CD8-positive, alpha-beta memory T cell (primary cell): ENCODE results near the gene PPAT. TPM values are rescaled to one million over a fixed set of nuclear protein-coding genes. Genes with fewer than 3 reads are reported as not detected.
A peak's percentile ranks its signal among the peaks of the same experiment; 100 is the strongest.
"Not testable (repeated sequence)": the region's sequence is repeated elsewhere in the genome, so short reads cannot be mapped to it uniquely, and the experiment has no call there.

ENCODE experiments used
- CTCF ChIA-PET: fragments of 350-600 bp; sonication (Branson Sonifier 250); formaldehyde crosslinking; loops from one replicate; lab custom pipeline; 2021; ENCODE audit warnings: antibody characterized with exemption; lab: Charles Lee
- POLR2A ChIA-PET: fragments of 350-600 bp; sonication (Branson Sonifier 250); formaldehyde crosslinking; loops from one replicate; lab custom pipeline; 2021; ENCODE audit warnings: antibody characterized with exemption; lab: Charles Lee
- DNase-seq, 5 donors: peaks; one replicate each; pipeline versions ENCODE4 v3.0.0 to v3.0.0-alpha.2; 2020 to 2022; ENCODE audit warnings: mixed read lengths in 1 of 5
- H3K27ac ChIP-seq: one replicate; pipeline ENCODE4 v1.7.0; 2013; ENCODE audit warnings: low read depth, mild to moderate bottlenecking, low read length, moderate library complexity
- H3K27me3 ChIP-seq: 2 replicates; pipeline ENCODE4 v1.7.0; 2013; ENCODE audit warnings: low read length, mild to moderate bottlenecking; ENCODE audit not compliant: insufficient read depth, poor library complexity, severe bottlenecking
- H3K36me3 ChIP-seq: 2 replicates; pipeline ENCODE4 v1.7.0; 2013; ENCODE audit warnings: mild to moderate bottlenecking, low read length, moderate library complexity; ENCODE audit not compliant: insufficient read depth
- H3K4me1 ChIP-seq: 2 replicates; pipeline ENCODE4 v1.7.0; 2013; ENCODE audit warnings: mild to moderate bottlenecking, low read length, moderate library complexity; ENCODE audit not compliant: insufficient read depth
- H3K4me3 ChIP-seq: 2 replicates; pipeline ENCODE4 v1.7.0; 2013; ENCODE audit warnings: mild to moderate bottlenecking, low read length
- H3K9me3 ChIP-seq: 2 replicates; pipeline ENCODE4 v1.7.0; 2013; ENCODE audit warnings: mild to moderate bottlenecking, low read length
- H3K27ac Mint-ChIP-seq, 8 donors: one replicate each; pipeline ENCODE4 v1.8.0; 2020 to 2021; ENCODE audit warnings: mixed read lengths in 8 of 8, mild to moderate bottlenecking in 6 of 8, inconsistent platforms in 3 of 8, moderate library complexity in 3 of 8
- H3K27me3 Mint-ChIP-seq, 2 donors: one replicate each; pipeline ENCODE4 v1.8.0; 2020 to 2021; ENCODE audit warnings: mixed read lengths in 2 of 2, mild to moderate bottlenecking in 1 of 2, moderate library complexity in 1 of 2
- H3K36me3 Mint-ChIP-seq, 3 donors: one replicate each; pipeline ENCODE4 v1.8.0; 2020 to 2021; ENCODE audit warnings: mixed read lengths in 3 of 3, inconsistent platforms in 1 of 3, mild to moderate bottlenecking in 1 of 3
- H3K4me1 Mint-ChIP-seq, 3 donors: one replicate each; pipeline ENCODE4 v1.8.0; 2020 to 2021; ENCODE audit warnings: mixed read lengths in 3 of 3, inconsistent platforms in 1 of 3, mild to moderate bottlenecking in 1 of 3
- H3K4me3 Mint-ChIP-seq, 7 donors: one replicate each; pipeline ENCODE4 v1.8.0; 2020 to 2021; ENCODE audit warnings: mixed read lengths in 7 of 7, mild to moderate bottlenecking in 6 of 7, moderate library complexity in 4 of 7, inconsistent platforms in 2 of 7
- H3K9me3 Mint-ChIP-seq, 5 donors: one replicate each; pipeline ENCODE4 v1.8.0; 2020 to 2022; ENCODE audit warnings: mixed read lengths in 5 of 5, mild to moderate bottlenecking in 3 of 5, moderate library complexity in 2 of 5, inconsistent platforms in 1 of 5
- polyA plus RNA-seq: library from polyadenylated mRNA; unstranded; fragments of 300-500 nt; fragmentation: Illumina TruSeq; gene quantifications from one replicate; pipeline ENCODE4 v1.2.3, GENCODE V29; 2021
- total RNA-seq, 2 experiments: library from RNA; stranded (reverse); gene quantifications; one replicate each; pipeline ENCODE4 v1.2.3, GENCODE V29; 2021

Gene PPAT
- total and polyA plus RNA-seq, 3 experiments from 2014 or later, result 14.0 to 63.1 (median 58.5) TPM

DNA sequence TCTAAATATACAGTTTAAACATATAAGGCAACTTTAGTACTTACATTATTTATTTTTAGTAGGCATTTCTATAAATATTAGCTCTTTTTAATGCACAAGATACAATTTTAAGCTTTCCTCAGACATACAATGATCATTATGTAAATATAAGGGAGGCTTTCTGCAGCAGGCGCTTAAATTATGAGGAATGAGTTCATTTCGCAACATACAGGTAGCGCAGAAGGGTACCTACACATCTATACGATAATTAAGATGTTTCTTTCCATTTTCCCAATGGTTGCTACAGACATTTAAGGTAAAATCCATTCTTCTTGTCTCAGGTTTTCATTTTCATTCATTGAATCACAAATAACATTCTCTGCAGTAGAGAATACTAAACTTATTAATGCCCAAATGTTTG, 49.3 kb downstream of the PPAT start:
- Mint-ChIP-seq H3K9me3 (no peaks in the 10 kb centered on the region), H3K27me3 (no peaks in the 10 kb centered on the region), H3K4me1 (peaks cover 39 to 50% (median 43%) of the 10 kb centered on the region in 3 donors), H3K36me3 (peaks cover 0 to 17% (median 1%) of the 10 kb centered on the region in 3 donors), H3K27ac (peak overlapping the region in 7 of 8 donors; percentile 37 to 98 (median 68)), H3K4me3 (peak overlapping the region; percentile 47 to 96 (median 90))
- Histone ChIP-seq H3K27me3 (no peaks in the 10 kb centered on the region), H3K36me3 (no peaks in the 10 kb centered on the region), H3K27ac (peak overlapping the region; percentile 97), H3K9me3 (no peaks in the 10 kb centered on the region), H3K4me3 (no peak overlapping the region), H3K4me1 (peaks cover 24% of the 10 kb centered on the region)
- DNase-seq, result no peak
- ChIA-PET CTCF (interaction anchor here (1.2 to 1.8 kb wide), 4 partner anchors 38 to 521 kb away, joined by 4 to 9 read pairs (median 4); partner anchors contain the start of genes PAICS and PPAT), POLR2A (interaction anchor here (1.8 to 1.9 kb wide), 2 partner anchors 50 to 592 kb away, joined by 16 to 57 read pairs; partner anchors contain the start of genes NOA1, PAICS, POLR2B and PPAT)

DNA sequence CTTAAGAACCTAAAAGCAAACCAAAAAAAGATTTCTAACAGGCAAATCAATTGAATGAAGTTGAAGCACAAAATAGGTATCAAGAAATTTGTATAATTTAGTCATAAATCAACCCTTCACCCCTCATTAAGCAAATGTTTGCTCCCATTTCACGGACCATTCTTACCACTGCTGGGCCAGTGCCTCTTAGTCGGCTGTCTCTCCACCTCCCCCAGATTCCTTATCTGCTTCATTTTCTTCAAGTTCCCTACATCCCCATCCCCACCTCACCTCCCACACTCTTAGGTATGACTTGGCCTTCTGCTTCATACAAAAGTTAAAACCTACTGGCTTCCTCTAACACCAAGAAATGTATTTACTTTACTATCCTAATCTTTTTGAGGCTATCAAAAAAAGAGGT, 60.0 kb downstream of the PPAT start:
- DNase-seq, result no peak
- Mint-ChIP-seq H3K27ac (peak overlapping the region in 1 of 8 donors; percentile 36), H3K9me3 (no peaks in the 10 kb centered on the region), H3K27me3 (no peaks in the 10 kb centered on the region), H3K4me3 (no peak overlapping the region), H3K4me1 (peaks cover 4 to 14% (median 4%) of the 10 kb centered on the region in 3 donors), H3K36me3 (peaks cover 7 to 58% (median 15%) of the 10 kb centered on the region in 3 donors)
- H3K27me3 ChIP-seq, result no peaks in the 10 kb centered on the region
- H3K27ac ChIP-seq, result no peak overlapping the region
- H3K4me1 ChIP-seq, result no peaks in the 10 kb centered on the region
- CTCF ChIA-PET, result interaction anchor here (0.8 kb wide), 1 partner anchor 14 kb away, joined by 3 read pairs; no protein-coding TSS in a partner anchor
- H3K9me3 ChIP-seq, result no peaks in the 10 kb centered on the region
- H3K4me3 ChIP-seq, result no peak overlapping the region
- POLR2A ChIA-PET, result no interaction called here
- H3K36me3 ChIP-seq, result no peaks in the 10 kb centered on the region

DNA sequence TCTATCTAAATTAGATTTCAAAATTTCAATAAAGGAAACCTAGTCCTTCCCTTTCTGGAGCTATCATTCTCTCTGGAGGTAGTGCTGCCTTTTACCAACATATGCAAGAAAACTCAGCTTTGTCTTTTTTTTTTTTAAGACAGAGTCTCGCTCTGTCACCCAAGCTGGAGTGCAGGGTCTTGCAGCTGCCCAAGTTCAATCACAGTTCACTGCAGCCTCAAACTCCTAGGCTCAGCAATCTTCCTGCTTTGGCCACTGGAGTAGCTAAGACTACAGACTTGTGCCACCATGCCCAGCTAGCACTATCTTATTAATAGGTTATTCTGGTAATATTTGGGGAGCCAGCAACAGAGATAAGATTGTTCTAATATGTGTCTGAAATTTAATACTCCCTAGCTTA, 60.5 kb downstream of the PPAT start:
- Mint-ChIP-seq H3K36me3 (peaks cover 9 to 59% (median 14%) of the 10 kb centered on the region in 3 donors), H3K4me3 (no peak overlapping the region), H3K27me3 (no peaks in the 10 kb centered on the region), H3K27ac (no peak overlapping the region), H3K9me3 (peaks cover 0 to under 1% (median 0%) of the 10 kb centered on the region in 5 donors), H3K4me1 (peaks cover 4 to 14% (median 4%) of the 10 kb centered on the region in 3 donors)
- Histone ChIP-seq H3K9me3 (no peaks in the 10 kb centered on the region), H3K27me3 (no peaks in the 10 kb centered on the region), H3K36me3 (no peaks in the 10 kb centered on the region), H3K4me3 (no peak overlapping the region), H3K4me1 (no peaks in the 10 kb centered on the region), H3K27ac (no peak overlapping the region)
- CTCF ChIA-PET, result interaction anchor here (0.8 kb wide), 1 partner anchor 15 kb away, joined by 3 read pairs; no protein-coding TSS in a partner anchor
- no peak for DNase-seq
- POLR2A ChIA-PET, result no interaction called here

DNA sequence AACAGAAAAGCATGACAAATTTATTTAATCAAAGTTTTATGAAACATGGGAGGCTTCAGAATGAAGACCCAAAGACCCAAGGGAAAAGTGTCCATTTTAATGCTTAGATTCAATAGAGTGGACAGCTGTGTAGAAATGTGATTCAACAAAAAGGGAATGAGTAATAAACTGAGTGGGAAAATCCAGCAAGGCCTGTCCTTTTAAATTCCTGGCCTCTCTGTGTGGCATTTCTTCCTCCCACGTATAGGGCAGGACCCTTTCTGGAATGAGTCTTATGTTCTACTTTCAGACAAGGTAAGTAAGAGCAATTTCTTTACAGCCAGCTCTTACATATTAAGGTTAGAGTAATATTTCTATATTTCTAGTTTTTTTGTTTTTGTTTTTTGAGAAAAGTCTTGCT, 62.6 kb downstream of the PPAT start:
- ChIA-PET POLR2A (no interaction called here), CTCF (no interaction called here)

DNA sequence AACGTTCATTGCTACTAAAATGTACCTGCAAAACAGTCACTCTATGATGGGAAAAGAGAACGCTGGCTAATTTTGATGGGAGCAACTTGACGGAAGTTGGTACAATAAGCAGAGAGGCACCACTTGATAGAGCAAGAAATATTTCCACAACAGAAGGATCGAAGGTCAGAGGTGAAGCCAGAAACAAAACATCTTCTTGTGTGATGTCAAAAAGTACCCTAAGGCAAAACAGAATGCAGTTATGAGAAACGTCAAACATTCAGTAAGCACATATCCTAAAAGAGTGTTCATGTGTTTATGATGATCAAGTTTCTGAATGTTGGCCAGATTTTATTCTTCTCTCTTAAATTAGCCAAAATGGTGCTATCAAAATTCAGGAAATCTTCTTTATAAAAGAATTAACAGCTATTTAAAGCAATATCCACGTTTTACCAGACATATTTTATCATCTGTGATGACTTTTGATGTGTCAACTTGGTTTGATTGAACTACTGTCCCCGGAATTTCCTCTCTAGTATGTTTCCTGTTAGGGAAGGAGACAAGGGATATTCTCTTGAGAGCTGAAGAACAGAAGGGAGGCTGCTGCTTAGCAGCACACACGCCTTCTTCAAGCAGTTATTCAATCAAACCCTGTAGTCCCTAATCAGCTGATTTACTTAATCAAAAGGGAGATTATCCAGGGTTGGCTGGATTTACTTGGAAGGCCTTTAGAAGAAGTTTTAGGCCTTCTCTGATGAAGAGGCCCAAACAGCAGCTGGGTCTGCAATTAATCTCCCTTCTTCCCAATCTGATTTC, 63.8 kb downstream of the PPAT start:
- H3K27me3 ChIP-seq, result no peaks in the 10 kb centered on the region

More for the DNA sequence above, 62.6 kb downstream of the PPAT start:
- no peaks in the 10 kb centered on the region for H3K4me1 ChIP-seq
- Mint-ChIP-seq H3K36me3 (peaks cover 16 to 62% (median 24%) of the 10 kb centered on the region in 3 donors), H3K4me1 (peaks cover 7 to 14% (median 7%) of the 10 kb centered on the region in 3 donors), H3K4me3 (no peak overlapping the region), H3K9me3 (peaks cover 0 to 2% (median 0%) of the 10 kb centered on the region in 5 donors), H3K27ac (no peak overlapping the region), H3K27me3 (no peaks in the 10 kb centered on the region)
- no peak for DNase-seq
- H3K27me3 ChIP-seq, result no peaks in the 10 kb centered on the region
- no peak overlapping the region for H3K27ac ChIP-seq
- H3K4me3 ChIP-seq, result no peak overlapping the region
- no peaks in the 10 kb centered on the region for H3K36me3 ChIP-seq
- H3K9me3 ChIP-seq, result no peaks in the 10 kb centered on the region

DNA sequence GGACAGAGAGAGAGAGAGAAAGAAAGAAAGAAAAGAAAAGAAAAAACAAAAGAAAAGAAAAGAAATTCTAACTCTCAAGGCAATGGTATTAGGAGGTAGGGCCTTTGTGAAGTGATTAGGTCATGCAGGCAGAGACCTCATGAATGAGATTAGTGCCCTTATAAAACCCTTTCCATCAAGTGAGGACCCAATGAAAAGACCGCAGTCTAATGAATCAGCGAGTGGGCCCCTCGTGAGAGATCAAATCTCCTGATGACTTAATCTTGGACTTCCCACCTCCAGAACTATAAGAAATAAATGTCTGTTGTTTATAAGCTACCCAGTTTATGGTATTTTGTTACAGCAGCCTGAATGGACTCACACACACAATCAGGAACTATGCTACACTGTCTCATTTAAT, 65.0 kb downstream of the PPAT start:
- peaks cover 0 to 2% (median 0%) of the 10 kb centered on the region in 5 donors for H3K9me3 Mint-ChIP-seq
- Histone ChIP-seq H3K4me3 (no peak overlapping the region), H3K4me1 (no peaks in the 10 kb centered on the region), H3K9me3 (no peaks in the 10 kb centered on the region), H3K36me3 (no peaks in the 10 kb centered on the region), H3K27ac (no peak overlapping the region), H3K27me3 (no peaks in the 10 kb centered on the region)
- no peak overlapping the region for H3K4me3 Mint-ChIP-seq
- CTCF ChIA-PET, result no interaction called here
- POLR2A ChIA-PET, result no interaction called here
- peaks cover 13 to 53% (median 17%) of the 10 kb centered on the region in 3 donors for H3K36me3 Mint-ChIP-seq
- H3K27ac Mint-ChIP-seq, result no peak overlapping the region
- no peaks in the 10 kb centered on the region for H3K27me3 Mint-ChIP-seq
- H3K4me1 Mint-ChIP-seq, result peaks cover 4 to 6% (median 6%) of the 10 kb centered on the region in 3 donors
- no peak for DNase-seq

More for the DNA sequence above, 63.8 kb downstream of the PPAT start:
- peaks cover 0 to 2% (median 0%) of the 10 kb centered on the region in 5 donors for H3K9me3 Mint-ChIP-seq
- Histone ChIP-seq H3K36me3 (no peaks in the 10 kb centered on the region), H3K27ac (no peak overlapping the region), H3K4me3 (no peak overlapping the region), H3K9me3 (no peaks in the 10 kb centered on the region), H3K4me1 (no peaks in the 10 kb centered on the region)
- H3K27me3 Mint-ChIP-seq, result no peaks in the 10 kb centered on the region
- H3K4me1 Mint-ChIP-seq, result peaks cover 7 to 10% (median 7%) of the 10 kb centered on the region in 3 donors
- H3K4me3 Mint-ChIP-seq, result no peak overlapping the region
- CTCF ChIA-PET, result no interaction called here
- H3K36me3 Mint-ChIP-seq, result peaks cover 11 to 59% (median 21%) of the 10 kb centered on the region in 3 donors
- peak overlapping the region in 4 of 8 donors; percentile 12 to 33 (median 26) for H3K27ac Mint-ChIP-seq
- no peak for DNase-seq
- POLR2A ChIA-PET, result no interaction called here

DNA sequence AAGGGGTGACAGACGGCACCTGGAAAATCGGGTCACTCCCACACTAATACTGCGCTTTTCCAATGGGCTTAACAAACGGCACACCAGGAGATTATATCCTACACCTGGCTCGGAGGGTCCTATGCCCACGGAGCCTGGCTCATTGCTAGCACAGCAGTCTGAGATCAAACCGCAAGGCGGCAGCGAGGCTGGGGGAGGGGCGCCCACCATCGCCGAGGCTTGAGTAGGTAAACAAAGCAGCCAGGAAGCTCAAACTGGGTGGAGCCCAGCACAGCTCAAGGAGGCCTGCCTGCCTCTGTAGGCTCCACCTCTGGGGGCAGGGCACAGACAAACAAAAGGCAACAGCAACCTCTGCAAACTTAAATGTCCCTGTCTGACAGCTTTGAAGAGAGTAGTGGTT, 72.4 kb downstream of the PPAT start:
- H3K4me3 Mint-ChIP-seq, H3K27ac Mint-ChIP-seq, H3K9me3 ChIP-seq, POLR2A ChIA-PET, DNase-seq, H3K36me3 ChIP-seq, H3K9me3 Mint-ChIP-seq, H3K4me1 Mint-ChIP-seq, H3K27ac ChIP-seq, H3K4me1 ChIP-seq, H3K27me3 ChIP-seq, CTCF ChIA-PET, H3K27me3 Mint-ChIP-seq, H3K4me3 ChIP-seq: not testable (repeated sequence)
- peaks cover 7 to 38% (median 20%) of the 10 kb centered on the region in 3 donors for H3K36me3 Mint-ChIP-seq

DNA sequence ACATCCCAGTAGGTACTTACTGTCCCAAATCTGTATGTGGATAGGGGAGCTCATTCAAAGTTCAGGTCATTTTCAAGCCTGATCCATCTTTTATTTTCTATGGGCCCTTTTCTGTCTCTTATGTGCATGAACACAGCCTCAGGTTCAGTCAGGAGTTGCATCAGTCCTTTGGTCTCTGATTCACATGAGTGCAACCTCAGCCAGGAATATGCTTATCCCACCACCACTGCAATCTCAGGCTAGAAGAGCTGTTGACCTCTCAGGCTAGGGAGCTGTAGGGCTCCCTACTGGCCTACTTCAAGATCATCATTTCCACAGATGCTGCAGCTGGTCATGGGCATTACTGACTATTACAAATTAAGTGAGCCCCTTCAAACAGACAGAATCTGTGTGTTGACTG, 75.3 kb downstream of the PPAT start:
- Histone ChIP-seq H3K9me3 (no peaks in the 10 kb centered on the region), H3K36me3 (no peaks in the 10 kb centered on the region), H3K4me3 (no peak overlapping the region), H3K27ac (no peak overlapping the region), H3K27me3 (no peaks in the 10 kb centered on the region), H3K4me1 (no peaks in the 10 kb centered on the region)
- Mint-ChIP-seq H3K27ac (no peak overlapping the region), H3K36me3 (peaks cover 8 to 44% (median 19%) of the 10 kb centered on the region in 3 donors), H3K27me3 (no peaks in the 10 kb centered on the region), H3K9me3 (peaks cover 0 to 3% (median 0%) of the 10 kb centered on the region in 5 donors), H3K4me3 (no peak overlapping the region), H3K4me1 (no peaks in the 10 kb centered on the region)
- DNase-seq, result no peak
- POLR2A ChIA-PET, result no interaction called here
- CTCF ChIA-PET, result no interaction called here
